ENCODE results near the gene NTM.

DNA sequence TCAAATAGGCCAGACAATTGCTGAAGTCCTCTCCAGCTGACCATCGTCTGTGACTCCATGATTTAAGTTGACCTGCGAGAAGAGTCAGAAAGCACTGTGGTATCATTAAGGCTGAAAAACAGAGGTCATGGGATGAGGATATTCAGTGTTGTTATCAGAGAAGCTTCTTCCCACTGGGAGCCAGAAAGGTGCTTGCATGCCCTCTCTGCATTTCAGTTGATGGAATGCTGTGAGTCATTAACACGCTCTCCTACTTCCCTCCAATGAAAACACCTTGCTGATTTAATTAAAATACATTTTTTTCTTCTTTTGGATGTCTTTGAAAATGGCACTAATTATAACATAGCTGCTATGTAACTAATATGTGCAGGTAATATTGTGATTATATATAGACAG lies 667.0 kb downstream of the NTM start:
- TF ChIP-seq, protein P1, sequence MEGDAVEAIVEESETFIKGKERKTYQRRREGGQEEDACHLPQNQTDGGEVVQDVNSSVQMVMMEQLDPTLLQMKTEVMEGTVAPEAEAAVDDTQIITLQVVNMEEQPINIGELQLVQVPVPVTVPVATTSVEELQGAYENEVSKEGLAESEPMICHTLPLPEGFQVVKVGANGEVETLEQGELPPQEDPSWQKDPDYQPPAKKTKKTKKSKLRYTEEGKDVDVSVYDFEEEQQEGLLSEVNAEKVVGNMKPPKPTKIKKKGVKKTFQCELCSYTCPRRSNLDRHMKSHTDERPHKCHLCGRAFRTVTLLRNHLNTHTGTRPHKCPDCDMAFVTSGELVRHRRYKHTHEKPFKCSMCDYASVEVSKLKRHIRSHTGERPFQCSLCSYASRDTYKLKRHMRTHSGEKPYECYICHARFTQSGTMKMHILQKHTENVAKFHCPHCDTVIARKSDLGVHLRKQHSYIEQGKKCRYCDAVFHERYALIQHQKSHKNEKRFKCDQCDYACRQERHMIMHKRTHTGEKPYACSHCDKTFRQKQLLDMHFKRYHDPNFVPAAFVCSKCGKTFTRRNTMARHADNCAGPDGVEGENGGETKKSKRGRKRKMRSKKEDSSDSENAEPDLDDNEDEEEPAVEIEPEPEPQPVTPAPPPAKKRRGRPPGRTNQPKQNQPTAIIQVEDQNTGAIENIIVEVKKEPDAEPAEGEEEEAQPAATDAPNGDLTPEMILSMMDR (conservative IDR thresholded peaks at IDR 0.05 in 1 of 2, IDR thresholded peaks at IDR 0.05 in 1 of 2; ENCODE audit: low read depth in 1 of 2, low read length in 2 of 2), result no peak
- no peak for TF ChIP-seq EZH2 (IDR thresholded peaks at IDR 0.05; ENCODE audit: low read length, missing control alignments)
